Stimulated activated CD8-positive, alpha-beta memory T cell treated with anti-CD3 and anti-CD28 coated beads, Interleukin-15, amount 100 ng/mL, for 24 hours (primary cell): Measurements from ENCODE around the gene GPBP1.

Source experiments
- DNase-seq: peaks from one replicate; pipeline ENCODE4 v3.0.0-alpha.2; 2020; ENCODE audit warnings: low read depth

GPBP1 gene

GRCh38 chr5:57211039-57211438 is 37.2 kb downstream of the GPBP1 start:
- no peak for DNase-seq

- DNase-seq, result no peak
These were observed 41.9 kb downstream of the GPBP1 start for GRCh38 chr5:57215629-57216195.

- no peak for DNase-seq
These were observed 42.9 kb downstream of the GPBP1 start for GRCh38 chr5:57216714-57217113.

- no peak for DNase-seq
These were observed 45.5 kb downstream of the GPBP1 start for GRCh38 chr5:57219386-57219785.

GRCh38 chr5:57221049-57221568 is 47.2 kb downstream of the GPBP1 start:
- no peak for DNase-seq

- DNase-seq, result no peak
These were observed 51.7 kb downstream of the GPBP1 start for GRCh38 chr5:57225553-57225952.

- DNase-seq, result no peak
These were observed 55.5 kb downstream of the GPBP1 start for GRCh38 chr5:57229313-57229712.

- no peak for DNase-seq
These were observed 57.7 kb downstream of the GPBP1 start for GRCh38 chr5:57231607-57232006.

- no peak for DNase-seq
These were observed 58.6 kb downstream of the GPBP1 start for GRCh38 chr5:57232293-57233033.

GRCh38 chr5:57243286-57244137 is 69.7 kb downstream of the GPBP1 start:
- no peak for DNase-seq

- DNase-seq, result no peak
These were observed 70.5 kb downstream of the GPBP1 start for GRCh38 chr5:57244331-57244730.

GRCh38 chr5:57246426-57246825 is 72.6 kb downstream of the GPBP1 start:
- DNase-seq, result no peak

- no peak for DNase-seq
These were observed 73.9 kb downstream of the GPBP1 start for GRCh38 chr5:57247765-57248164.

- no peak for DNase-seq
These were observed 75.5 kb downstream of the GPBP1 start for GRCh38 chr5:57249265-57249874.

GRCh38 chr5:57258052-57258451 is 84.2 kb downstream of the GPBP1 start:
- DNase-seq, result no peak

- no peak for DNase-seq
These were observed 85.1 kb downstream of the GPBP1 start for GRCh38 chr5:57258943-57259342.

- no peak for DNase-seq
These were observed 85.8 kb downstream of the GPBP1 start for GRCh38 chr5:57259704-57260103.

- DNase-seq, result no peak
These were observed 88.7 kb downstream of the GPBP1 start for GRCh38 chr5:57262541-57262940.

- no peak for DNase-seq
These were observed 93.9 kb downstream of the GPBP1 start for GRCh38 chr5:57267805-57268204.

GRCh38 chr5:57276353-57276752 is 102.5 kb downstream of the GPBP1 start:
- DNase-seq, result no peak

- no peak for DNase-seq
These were observed 103.2 kb downstream of the GPBP1 start for GRCh38 chr5:57277085-57277484.

- no peak for DNase-seq
These were observed 107.0 kb downstream of the GPBP1 start for GRCh38 chr5:57280853-57281252.
